Astrocyte of the spinal cord (primary cell): ENCODE results near the gene TVP23A.
"Not testable (repeated sequence)": the region's sequence is repeated elsewhere in the genome, so short reads cannot be mapped to it uniquely, and the experiment has no call there.

Source experiments
- DNase-seq: peaks from one replicate; pipeline ENCODE4 v3.0.0; 2011; ENCODE audit warnings: low read depth, low spot score
- H3K4me3 ChIP-seq: 2 replicates; pipeline ENCODE4 v1.5.1; 2011; ENCODE audit warnings: low read depth, mild to moderate bottlenecking, low read length, moderate library complexity
- CTCF ChIP-seq: IDR thresholded peaks from 2 replicates; pipeline ENCODE4 v1.5.1; 2012; ENCODE audit warnings: low read depth, mild to moderate bottlenecking, low read length, inconsistent platforms
- in situ Hi-C: cut with HindIII; loops from 2 replicates; pipeline ENCODE4 v1.10.0; 2017; ENCODE audit warnings: low sequenced_read_pairs

The TVP23A gene

GRCh38 chr16:10777356-10777755 is 41.2 kb downstream of the TVP23A start:
- in situ Hi-C loops = no loop called here
- no peak overlapping the region for H3K4me3 ChIP-seq
- no peak for DNase-seq
- no peak for TF ChIP-seq CTCF

GRCh38 chr16:10776923-10777322 is 41.7 kb downstream of the TVP23A start:
- in situ Hi-C loops, DNase-seq, H3K4me3 ChIP-seq: not testable (repeated sequence)

- TF ChIP-seq CTCF = no peak
- in situ Hi-C loops = no loop called here
- DNase-seq = no peak
- no peak overlapping the region for H3K4me3 ChIP-seq
These were observed 42.3 kb downstream of the TVP23A start for GRCh38 chr16:10776280-10776679.

- no peak for DNase-seq
- no peak for TF ChIP-seq CTCF
- H3K4me3 ChIP-seq = no peak overlapping the region
- in situ Hi-C loops = no loop called here
These were observed 47.7 kb downstream of the TVP23A start for GRCh38 chr16:10770907-10771306.

GRCh38 chr16:10769381-10769780 is 49.2 kb downstream of the TVP23A start:
- DNase-seq = no peak
- no peak overlapping the region for H3K4me3 ChIP-seq
- in situ Hi-C loops = no loop called here
- TF ChIP-seq CTCF = no peak

- TF ChIP-seq CTCF = no peak
- H3K4me3 ChIP-seq = no peak overlapping the region
These were observed 51.5 kb downstream of the TVP23A start for GRCh38 chr16:10767127-10767526.

GRCh38 chr16:10765772-10766171 is 52.8 kb downstream of the TVP23A start:
- H3K4me3 ChIP-seq = no peak overlapping the region
- TF ChIP-seq CTCF = no peak
- in situ Hi-C loops = no loop called here
- DNase-seq = no peak

More at GRCh38 chr16:10767127-10767526, 51.5 kb downstream of the TVP23A start:
- DNase-seq = no peak
- in situ Hi-C loops = no loop called here
